GM23338 (cell line): ENCODE data around the gene LRMDA. TPM values are rescaled to one million over a fixed set of nuclear protein-coding genes. Genes with fewer than 3 reads are reported as not detected.

ENCODE experiments used
- ATAC-seq: fragments of 200-7000 bp; cut with Tn5 transposase; 3 replicates; pipeline ENCODE4 v1.9.1; 2020
- DNase-seq: peaks from one replicate; pipeline ENCODE4 v3.0.0-alpha.2; 2015; ENCODE audit warnings: low spot score
- H2AFZ ChIP-seq: fragments of 200-600 bp; sonication (generic); 2 replicates; pipeline ENCODE4 v1.8.0; 2016; ENCODE audit warnings: antibody characterized with exemption, mild to moderate bottlenecking, moderate library complexity
- H3F3A ChIP-seq: fragments of 200-600 bp; sonication (generic); replicated peaks from 2 replicates; pipeline ENCODE4 v1.8.0; 2017; ENCODE audit warnings: antibody characterized with exemption, mixed run types, low read depth
- H3K27ac ChIP-seq: fragments of 200-600 bp; sonication (generic); 2 replicates; pipeline ENCODE4 v1.6.1; 2016; ENCODE audit warnings: low read depth
- H3K27me3 ChIP-seq: fragments of 200-600 bp; sonication (generic); 2 replicates; pipeline ENCODE4 v1.8.0; 2016; ENCODE audit warnings: mild to moderate bottlenecking, mixed run types, moderate library complexity; ENCODE audit not compliant: insufficient read depth
- H3K36me3 ChIP-seq: fragments of 200-600 bp; sonication (generic); 2 replicates; pipeline ENCODE4 v1.8.0; 2016; ENCODE audit warnings: mild to moderate bottlenecking; ENCODE audit not compliant: insufficient read depth
- H3K4me1 ChIP-seq: fragments of 200-600 bp; sonication (generic); 2 replicates; pipeline ENCODE4 v1.8.0; 2016; ENCODE audit warnings: mild to moderate bottlenecking, moderate library complexity; ENCODE audit not compliant: insufficient read depth
- H3K4me2 ChIP-seq: fragments of 200-600 bp; sonication (generic); 2 replicates; pipeline ENCODE4 v1.7.1; 2017; ENCODE audit warnings: mixed run types
- H3K4me3 ChIP-seq: fragments of 200-600 bp; sonication (generic); 2 replicates; pipeline ENCODE4 v1.6.1; 2016; ENCODE audit warnings: mixed run types
- H3K79me2 ChIP-seq: fragments of 200-600 bp; sonication (generic); replicated peaks from 2 replicates; pipeline ENCODE4 v1.8.0; 2017; ENCODE audit warnings: mild to moderate bottlenecking; ENCODE audit not compliant: insufficient read depth
- H3K9me2 ChIP-seq: fragments of 200-600 bp; sonication (generic); 2 replicates; pipeline ENCODE4 v1.8.0; 2017; ENCODE audit not compliant: insufficient read depth
- H4K20me1 ChIP-seq: fragments of 200-600 bp; sonication (generic); replicated peaks from 2 replicates; pipeline ENCODE4 v1.8.0; 2017; ENCODE audit warnings: mild to moderate bottlenecking; ENCODE audit not compliant: insufficient read depth
- H3K27ac Mint-ChIP-seq: 2 replicates; pipeline ENCODE4 v1.8.0; 2020; ENCODE audit warnings: inconsistent platforms, mild to moderate bottlenecking, moderate library complexity, mixed read lengths
- H3K27me3 Mint-ChIP-seq: 3 replicates; pipeline ENCODE4 v1.8.0; 2022; ENCODE audit warnings: low read depth, mild to moderate bottlenecking, moderate library complexity, mixed read lengths, inconsistent platforms; ENCODE audit not compliant: insufficient read depth, poor library complexity
- H3K36me3 Mint-ChIP-seq: 3 replicates; pipeline ENCODE4 v1.8.0; 2021; ENCODE audit warnings: low read depth, mild to moderate bottlenecking, inconsistent platforms, moderate library complexity, mixed read lengths
- H3K4me1 Mint-ChIP-seq: 3 replicates; pipeline ENCODE4 v1.8.0; 2020; ENCODE audit warnings: mild to moderate bottlenecking, inconsistent platforms, mixed read lengths
- H3K4me3 Mint-ChIP-seq: 3 replicates; pipeline ENCODE4 v1.8.0; 2021; ENCODE audit warnings: moderate library complexity, mild to moderate bottlenecking, inconsistent platforms, mixed read lengths
- H3K9me3 Mint-ChIP-seq: 3 replicates; pipeline ENCODE4 v1.8.0; 2020; ENCODE audit warnings: moderate library complexity, mild to moderate bottlenecking, inconsistent platforms, mixed read lengths
- CREB1 ChIP-seq: fragments of 250-450 bp; sonication (Bioruptor Pico); IDR thresholded peaks from 2 replicates; pipeline ENCODE4 v1.5.0; 2020; ENCODE audit warnings: low read depth, mild to moderate bottlenecking, moderate library complexity
- CTCF ChIP-seq, 2 experiments: fragments of 200-600 bp in 1 of 2; sonication (generic) in 1 of 2; conservative IDR thresholded peaks; 2 replicates each; pipeline versions ENCODE4 v1.5.1 to v1.6.1; 2016 to 2017; ENCODE audit warnings: antibody characterized with exemption in 2 of 2, low read depth in 2 of 2, mild to moderate bottlenecking in 2 of 2, moderate library complexity in 1 of 2
- ETS1 ChIP-seq: IDR thresholded peaks from 2 replicates; pipeline ENCODE4 v1.6.1; 2016; ENCODE audit warnings: antibody characterized with exemption
- NANOG ChIP-seq: IDR thresholded peaks from 2 replicates; pipeline ENCODE4 v1.6.1; 2016; ENCODE audit warnings: antibody characterized with exemption, borderline replicate concordance
- POLR2AphosphoS5 ChIP-seq: IDR thresholded peaks from 2 replicates; pipeline ENCODE4 v1.6.1; 2016; ENCODE audit warnings: antibody characterized with exemption, low read depth
- REST ChIP-seq: IDR thresholded peaks from one replicate; pipeline ENCODE4 v1.6.1; 2018; ENCODE audit warnings: antibody characterized with exemption; ENCODE audit not compliant: unreplicated experiment
- ZNF114 ChIP-seq: fragments of 250-450 bp; sonication (Bioruptor Pico); IDR thresholded peaks from 2 replicates; pipeline ENCODE4 v1.5.0; 2020; ENCODE audit warnings: mild to moderate bottlenecking, moderate library complexity
- ZNF462 ChIP-seq: fragments of 250-450 bp; sonication (Bioruptor Pico); IDR thresholded peaks from 2 replicates; pipeline ENCODE4 v1.5.0; 2020; ENCODE audit warnings: mild to moderate bottlenecking, moderate library complexity
- polyA plus RNA-seq: library from polyadenylated mRNA; unstranded; fragments of >200 nt; fragmentation: Nextera tagmentation; extraction: Ambion mirVana; gene quantifications from 2 replicates; pipeline ENCODE4 v1.2.1, GENCODE V29; 2016
- total RNA-seq: library from RNA; depleted of rRNA; stranded (reverse); fragments of >200 nt; shearing (Covaris generic); gene quantifications from 2 replicates; pipeline ENCODE4 v1.2.3, GENCODE V29; 2014

The LRMDA gene
- total and polyA plus RNA-seq, 2 experiments from 2014 or later = 0.90 to 1.8 TPM

GRCh38 chr10:76356557-76356956, 925.1 kb downstream of the LRMDA start:
- no peaks in the 10 kb centered on the region for H3K36me3 ChIP-seq
- ATAC-seq = no peak
- H3K27ac Mint-ChIP-seq = no peak overlapping the region
- H3K4me3 ChIP-seq = no peak overlapping the region
- H3K27me3 ChIP-seq = no peaks in the 10 kb centered on the region
- no peaks in the 10 kb centered on the region for H3K79me2 ChIP-seq
- H2AFZ ChIP-seq = no peak overlapping the region
- no peaks in the 10 kb centered on the region for H4K20me1 ChIP-seq
- no peaks in the 10 kb centered on the region for H3K4me1 ChIP-seq
- no peaks in the 10 kb centered on the region for H3K27me3 Mint-ChIP-seq
- no peak overlapping the region for H3K4me3 Mint-ChIP-seq
- DNase-seq = no peak
- H3K4me2 ChIP-seq = no peak overlapping the region
- H3F3A ChIP-seq = no peaks in the 10 kb centered on the region
- H3K9me2 ChIP-seq = peaks cover 18% of the 10 kb centered on the region; the same call in 1 of the 2 replicates
- H3K27ac ChIP-seq = no peak overlapping the region
- H3K36me3 Mint-ChIP-seq = no peaks in the 10 kb centered on the region
- TF ChIP-seq ETS1 (no peak), POLR2AphosphoS5 (no peak), CTCF (conservative IDR thresholded peaks at IDR 0.05; ENCODE audit: low read depth in 2 of 2) (no peak), NANOG (no peak), REST (no peak), ZNF114 (CRISPR knock-in tag) (no peak), ZNF462 (CRISPR knock-in tag) (no peak), CREB1 (CRISPR knock-in tag) (no peak)
- H3K9me3 Mint-ChIP-seq = no peaks in the 10 kb centered on the region
- H3K4me1 Mint-ChIP-seq = peaks cover 5% of the 10 kb centered on the region; the same call in 2 of the 3 replicates
